CD4-positive, alpha-beta T cell treated with Interleukin-10 for 1 hour (primary cell): ENCODE results near the gene SLC38A8.

ENCODE experiments used
- DNase-seq: peaks from one replicate; pipeline ENCODE4 v3.0.0-alpha.2; 2020

The SLC38A8 gene

DNA sequence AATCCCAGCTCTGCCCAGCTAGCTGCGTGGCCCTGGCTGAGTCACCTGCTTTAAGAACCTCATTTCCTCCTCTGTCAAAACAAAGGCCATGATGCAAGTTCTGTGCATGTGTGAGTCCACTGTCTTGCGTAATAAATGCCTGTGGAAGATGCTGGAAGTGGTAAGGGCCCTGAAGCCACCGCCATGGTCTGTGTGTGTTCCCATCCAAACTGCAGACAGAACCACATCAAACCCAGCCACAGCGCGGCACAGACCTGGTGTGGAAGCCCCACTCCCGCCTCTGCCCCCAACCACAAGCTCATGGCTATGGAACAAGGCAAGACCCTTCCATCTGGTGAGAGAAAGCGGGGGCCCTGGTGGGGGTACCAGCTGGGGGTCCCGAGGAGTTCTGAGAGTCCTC lies 48.5 kb downstream of the SLC38A8 start:
- no peak for DNase-seq

DNA sequence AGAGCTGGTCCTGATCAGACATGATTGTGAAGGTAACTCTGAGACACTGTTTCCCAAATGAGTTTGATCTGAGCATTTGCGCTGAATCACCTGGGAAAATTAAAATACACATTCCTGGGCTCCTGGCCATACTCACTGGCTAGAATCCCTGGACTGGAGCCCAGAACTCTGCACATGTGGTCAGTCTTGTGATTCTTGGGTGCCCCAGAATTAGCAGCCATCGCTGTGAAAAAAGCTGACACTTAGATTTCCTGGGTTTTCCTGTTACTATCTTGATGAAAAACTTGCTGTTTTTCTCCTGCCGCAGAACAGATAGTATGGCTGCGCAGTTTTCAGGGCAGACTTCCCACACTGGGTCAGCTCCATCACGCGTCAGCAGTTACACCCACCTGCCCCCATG lies 50.0 kb downstream of the SLC38A8 start:
- DNase-seq = no peak

DNA sequence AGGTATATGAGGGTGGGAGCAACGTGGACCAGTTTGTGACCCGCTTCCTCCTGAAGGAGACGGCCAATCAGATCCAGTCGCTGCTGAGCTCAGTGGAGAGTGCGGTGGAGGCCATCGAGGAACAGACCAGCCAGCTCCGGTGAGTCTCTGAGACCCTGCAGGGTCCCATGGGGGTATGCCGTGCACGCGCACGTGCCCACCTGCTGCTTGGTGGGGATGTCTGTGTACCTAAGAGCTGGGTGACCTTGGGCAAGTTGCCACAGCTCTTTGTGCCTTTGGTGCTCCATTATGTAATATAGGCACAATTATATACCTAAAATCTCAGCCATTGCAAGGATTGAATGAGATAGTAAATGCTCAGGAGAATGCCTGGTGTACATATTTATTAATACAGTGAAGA lies 52.1 kb downstream of the SLC38A8 start:
- no peak for DNase-seq

DNA sequence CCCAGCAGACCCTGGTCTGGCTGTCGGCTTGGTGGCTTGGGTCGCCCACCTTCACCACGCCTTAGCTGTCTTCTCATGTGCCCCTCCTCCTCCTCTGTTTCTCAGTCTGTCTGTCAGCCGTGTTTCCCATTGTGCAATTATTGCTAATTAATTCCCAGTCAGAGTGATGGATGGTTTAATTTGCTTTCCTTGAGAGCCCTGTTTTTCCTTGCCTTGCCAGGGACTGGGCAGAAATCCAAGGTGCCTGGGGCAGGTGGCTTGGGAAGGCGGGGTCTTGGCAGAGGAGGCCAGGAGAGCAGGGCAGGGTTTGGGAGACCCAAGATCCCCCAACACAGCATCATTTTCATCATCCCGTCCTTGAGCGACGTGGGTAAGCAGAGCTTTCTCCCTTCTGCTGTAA lies 53.3 kb downstream of the SLC38A8 start:
- no peak for DNase-seq

DNA sequence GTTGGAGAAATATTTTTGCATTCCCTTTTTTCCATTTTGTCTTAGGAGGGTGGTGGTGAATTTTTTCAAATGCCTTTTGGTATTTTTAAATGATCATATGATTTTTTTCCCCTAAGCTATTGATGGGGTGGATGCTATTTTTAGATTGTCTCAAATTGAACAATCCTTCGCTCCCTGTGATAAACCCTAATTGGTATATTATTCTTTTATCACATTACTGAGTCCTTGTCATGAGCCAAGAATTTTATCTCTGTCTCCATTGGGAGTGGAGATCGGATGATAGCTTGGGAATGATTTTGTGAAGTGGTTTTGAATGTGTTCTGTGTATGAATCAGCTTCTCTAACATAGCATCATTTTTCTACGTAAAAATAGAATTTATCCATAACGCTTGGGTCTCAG lies 59.1 kb downstream of the SLC38A8 start:
- no peak for DNase-seq

DNA sequence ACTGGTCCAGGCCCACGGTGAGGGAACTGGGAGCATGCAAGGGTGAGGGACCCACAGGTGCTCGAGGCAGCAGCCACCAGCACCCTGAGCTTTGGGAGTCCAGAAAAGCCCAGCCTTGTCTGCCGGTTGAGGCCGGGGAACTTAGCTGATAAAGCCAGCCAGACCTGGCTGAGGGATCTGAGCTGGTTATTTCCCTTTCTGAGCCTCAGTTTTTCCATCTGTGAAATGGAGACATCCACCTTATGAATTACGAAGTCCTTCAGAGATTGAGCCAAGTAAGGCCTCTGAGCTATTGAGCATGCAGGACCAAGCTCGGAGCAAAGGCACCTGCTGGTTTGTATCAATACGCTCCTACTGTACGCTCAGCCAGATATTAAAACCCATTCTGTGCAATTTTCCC lies 60.8 kb downstream of the SLC38A8 start:
- no peak for DNase-seq

DNA sequence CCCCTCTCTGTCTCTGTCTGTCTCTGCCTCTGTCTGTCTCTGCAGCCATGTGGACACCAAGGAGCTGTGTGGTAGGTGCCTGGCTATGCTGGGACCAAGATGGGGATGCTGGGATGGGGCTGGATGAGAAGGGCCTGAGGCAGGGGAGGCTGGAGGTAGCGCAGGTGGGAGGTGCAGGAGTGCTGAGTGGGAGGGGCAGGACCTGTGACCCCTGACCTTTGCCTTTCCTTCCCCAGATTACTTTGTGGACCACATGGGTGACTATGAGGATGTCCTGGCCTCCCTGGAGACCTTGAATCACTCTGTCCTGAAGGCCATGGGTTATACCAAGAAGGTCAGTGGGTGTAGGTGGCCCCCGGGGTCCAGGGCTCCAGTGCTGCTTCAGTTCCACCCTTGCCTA lies 61.8 kb downstream of the SLC38A8 start:
- DNase-seq = no peak

DNA sequence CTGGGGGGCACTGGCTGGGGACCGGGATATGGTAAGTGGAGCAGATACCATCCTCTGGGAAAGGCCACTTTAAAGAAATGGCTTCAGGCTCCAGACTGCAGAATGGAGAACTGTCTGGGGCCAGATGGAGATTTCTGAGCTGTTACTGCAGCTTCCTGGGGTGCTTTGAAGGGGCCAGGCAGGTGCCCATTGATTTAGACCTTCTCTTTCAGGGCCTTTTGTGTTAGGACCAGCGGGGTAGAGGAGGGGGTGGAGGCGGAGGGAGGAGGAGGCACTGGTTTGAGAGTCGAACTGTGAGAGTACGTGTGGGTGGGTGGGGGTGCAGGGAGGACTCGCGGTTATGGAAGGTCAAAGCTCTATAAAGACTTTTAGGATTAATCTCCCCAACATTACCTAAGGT lies 63.2 kb downstream of the SLC38A8 start:
- DNase-seq = no peak

DNA sequence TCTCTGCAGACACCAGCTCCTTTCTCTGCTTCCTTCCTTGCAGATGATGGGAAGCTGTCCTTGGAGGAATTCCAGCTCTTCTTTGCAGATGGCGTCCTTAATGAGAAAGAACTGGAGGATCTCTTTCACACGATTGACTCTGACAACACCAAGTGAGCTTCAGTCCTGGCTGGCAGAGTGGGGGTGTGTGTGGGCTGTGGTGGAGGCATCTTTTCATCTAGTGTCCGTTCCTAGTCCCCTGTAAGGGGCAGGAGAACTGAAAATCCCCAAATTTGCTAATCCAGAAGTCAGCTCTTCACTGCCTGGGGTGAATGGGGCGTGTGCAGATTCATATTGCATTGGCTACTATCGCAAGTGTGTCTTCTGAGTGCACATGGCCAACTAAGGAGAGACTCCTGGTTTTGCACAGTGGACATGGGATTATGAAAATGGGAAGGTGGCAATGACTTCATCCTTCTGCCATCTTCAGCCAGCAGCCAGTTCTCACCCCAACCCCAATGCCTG lies 64.1 kb downstream of the SLC38A8 start:
- DNase-seq = no peak

DNA sequence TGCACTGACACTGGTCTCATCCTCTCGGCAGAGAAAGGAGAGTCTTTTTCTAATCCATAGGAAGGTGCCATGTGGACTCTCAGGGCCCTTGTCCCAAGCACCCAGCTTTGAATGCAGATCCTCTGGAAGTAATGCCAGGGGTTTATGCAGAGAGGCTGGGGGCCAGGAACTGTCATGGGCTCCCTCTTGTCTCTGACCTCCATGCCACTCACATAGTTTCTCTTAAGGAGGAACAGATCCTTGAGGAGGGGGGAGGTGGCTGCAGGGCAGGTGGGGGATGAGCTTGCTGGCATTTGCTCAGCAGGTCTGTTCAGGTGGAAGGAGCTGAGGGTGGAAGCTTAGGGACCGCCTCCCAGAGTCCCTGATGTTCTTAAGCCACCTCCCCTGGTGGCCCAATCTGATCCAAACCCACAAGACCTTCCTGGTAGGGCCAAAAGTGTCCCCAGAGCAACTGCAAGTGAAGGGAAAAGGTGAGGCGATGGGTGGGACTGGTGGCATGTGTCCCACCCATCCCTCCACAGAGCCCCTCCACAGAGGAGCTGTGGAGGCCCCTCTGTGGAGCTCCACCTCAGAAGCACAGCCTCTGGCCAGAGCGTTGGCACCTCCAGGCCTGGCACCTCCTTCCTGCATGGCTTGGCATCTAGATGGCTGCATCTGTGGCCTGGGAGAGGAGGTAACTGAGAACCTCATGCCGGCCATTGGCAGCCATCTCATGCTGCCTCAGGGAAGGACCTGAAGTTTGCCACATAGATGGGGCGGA lies 65.4 kb downstream of the SLC38A8 start:
- DNase-seq = no peak

DNA sequence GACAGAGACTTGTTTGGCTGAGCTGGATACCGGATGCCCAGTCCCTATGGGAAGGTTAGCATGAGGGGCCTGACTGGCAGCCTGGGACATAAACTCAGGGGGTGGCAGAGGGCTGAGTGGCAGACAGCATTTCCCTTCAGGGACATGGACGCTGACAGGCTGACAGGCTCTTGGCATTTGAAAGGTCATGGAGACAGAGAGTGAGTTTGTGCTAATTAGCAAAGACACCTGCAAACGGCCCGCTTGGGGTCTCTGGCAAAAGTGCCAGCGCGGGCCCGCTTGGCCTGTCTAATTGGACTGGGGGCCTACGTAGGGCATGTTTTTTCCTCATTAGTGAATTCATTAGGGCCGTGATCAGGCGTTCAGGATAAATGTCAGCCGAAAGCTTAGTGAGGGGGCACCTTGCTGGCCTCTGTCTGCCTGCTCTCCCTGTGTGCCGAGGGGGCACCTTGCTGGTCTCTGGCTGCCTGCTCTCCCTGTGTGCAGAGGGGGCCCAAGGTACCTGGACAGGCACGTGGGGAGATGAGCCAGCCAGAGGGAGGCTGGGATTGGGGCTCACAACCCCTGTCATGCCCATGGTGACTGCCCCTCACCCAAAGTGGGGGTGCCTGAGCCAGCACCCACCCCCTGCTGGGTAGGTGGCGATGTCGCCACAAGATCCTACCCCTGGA lies 66.9 kb downstream of the SLC38A8 start:
- DNase-seq = no peak

DNA sequence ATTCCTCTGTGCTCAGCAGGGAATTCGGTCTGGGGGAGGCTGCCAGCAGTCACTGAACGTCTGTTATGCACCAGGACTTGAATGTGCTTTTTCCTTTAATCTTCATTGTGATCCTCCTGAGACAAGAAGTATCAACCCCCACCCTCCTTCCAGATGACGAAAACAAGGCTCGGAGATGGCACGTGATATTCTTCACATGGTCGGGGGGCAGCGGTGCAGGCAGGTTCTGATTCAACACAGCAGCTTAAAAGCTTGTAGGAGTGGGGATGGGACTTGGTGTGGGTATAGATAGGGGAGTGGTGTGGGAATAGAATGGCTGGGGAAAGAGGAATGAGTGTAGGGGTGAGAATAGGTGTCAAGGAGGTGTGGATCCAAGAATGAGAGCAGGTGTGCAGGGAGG lies 68.1 kb downstream of the SLC38A8 start:
- no peak for DNase-seq

DNA sequence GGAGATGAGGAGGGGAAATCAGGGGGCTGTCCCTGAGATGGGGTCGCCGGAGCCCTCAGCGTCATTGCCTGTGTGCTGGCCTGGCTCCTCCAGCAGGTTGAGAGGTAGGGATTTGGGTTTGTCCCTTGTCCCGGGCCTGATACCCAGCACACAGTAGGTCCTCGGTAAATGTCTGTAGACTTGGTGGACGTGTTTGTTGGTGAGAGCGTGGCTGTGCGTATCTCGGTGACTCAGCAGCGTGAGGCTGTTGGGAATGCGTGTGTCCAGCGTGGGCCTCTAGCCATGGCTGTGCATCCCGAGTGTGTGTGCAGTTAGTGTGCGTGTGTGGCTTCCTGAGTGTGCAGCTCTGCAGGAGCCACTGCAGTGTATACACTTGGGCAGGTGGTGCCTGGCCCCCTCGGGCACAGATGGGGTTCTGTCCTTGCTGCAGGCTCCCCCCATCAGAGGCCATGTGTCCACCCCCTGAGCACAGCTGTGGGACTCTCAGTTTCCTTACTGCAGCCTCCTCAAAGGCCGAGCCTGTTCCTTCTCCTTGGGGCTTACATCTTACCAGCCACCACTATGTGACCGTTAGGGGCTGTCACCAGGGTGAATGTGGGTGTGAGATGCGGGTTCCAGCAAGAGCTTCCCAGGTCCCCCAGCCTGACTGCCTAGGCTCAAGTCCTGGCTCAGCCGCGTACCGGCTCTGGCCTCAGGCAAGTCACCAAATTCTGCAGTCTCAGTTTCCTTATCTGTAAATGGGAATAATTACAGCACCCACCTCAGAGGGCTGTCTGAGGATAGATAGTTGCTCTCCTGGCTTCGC lies 68.8 kb downstream of the SLC38A8 start:
- no peak for DNase-seq

DNA sequence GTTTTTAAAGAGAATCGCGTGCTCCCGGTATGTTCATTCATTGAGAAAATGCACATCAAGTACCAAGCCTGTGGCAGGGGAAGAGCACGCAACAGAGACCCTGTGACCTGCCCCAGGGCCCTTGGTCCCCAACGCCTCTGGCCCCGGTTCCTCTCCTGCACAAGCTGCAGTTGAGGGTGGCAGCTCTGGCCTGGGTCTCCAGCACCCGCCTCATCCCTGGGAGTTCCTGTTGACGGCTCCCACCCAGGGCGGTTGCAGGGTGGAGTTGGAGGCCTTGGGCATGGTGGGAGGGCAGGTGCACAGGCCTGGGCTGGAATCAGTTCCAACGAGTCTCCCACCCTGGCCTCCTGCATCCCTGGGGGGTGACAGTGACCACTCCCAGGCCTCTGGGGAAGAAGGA lies 69.5 kb downstream of the SLC38A8 start:
- DNase-seq = no peak

DNA sequence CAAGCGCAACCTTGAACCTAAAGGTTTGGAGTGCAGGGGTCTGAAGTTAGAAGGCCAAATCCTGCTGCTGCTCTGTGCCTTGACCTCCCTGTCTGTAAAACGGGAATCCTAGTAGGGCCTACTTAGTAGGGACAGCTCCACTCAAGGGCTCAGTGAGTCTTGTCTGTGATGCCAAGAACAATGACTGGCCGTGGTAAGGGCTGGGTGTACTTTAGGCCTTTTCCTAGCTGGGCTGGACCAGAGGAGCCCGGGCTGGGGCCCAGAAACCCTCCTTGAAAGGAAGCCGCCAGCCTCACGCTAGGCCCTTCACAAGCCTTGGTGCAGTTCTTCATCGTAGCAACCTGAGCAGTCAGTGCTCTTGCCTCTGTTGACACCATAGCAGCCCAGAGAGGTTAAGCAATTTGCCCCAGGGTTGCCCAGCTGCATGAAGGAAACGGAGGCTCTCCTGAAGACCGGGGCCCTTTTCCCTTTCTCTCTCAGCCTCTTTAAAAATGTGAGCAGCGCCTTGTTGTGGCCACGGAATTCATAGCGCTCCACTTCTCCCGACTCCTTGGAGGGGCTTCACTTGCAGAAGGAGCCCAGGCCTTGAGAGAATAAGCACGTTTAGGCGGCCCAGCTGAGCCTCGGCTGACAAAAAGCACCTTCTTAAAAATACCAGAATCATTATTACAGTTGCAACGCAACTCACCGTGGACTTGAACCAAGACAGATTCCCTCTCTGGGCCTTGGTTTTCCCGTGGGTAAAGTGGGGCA lies 70.2 kb downstream of the SLC38A8 start:
- no peak for DNase-seq

DNA sequence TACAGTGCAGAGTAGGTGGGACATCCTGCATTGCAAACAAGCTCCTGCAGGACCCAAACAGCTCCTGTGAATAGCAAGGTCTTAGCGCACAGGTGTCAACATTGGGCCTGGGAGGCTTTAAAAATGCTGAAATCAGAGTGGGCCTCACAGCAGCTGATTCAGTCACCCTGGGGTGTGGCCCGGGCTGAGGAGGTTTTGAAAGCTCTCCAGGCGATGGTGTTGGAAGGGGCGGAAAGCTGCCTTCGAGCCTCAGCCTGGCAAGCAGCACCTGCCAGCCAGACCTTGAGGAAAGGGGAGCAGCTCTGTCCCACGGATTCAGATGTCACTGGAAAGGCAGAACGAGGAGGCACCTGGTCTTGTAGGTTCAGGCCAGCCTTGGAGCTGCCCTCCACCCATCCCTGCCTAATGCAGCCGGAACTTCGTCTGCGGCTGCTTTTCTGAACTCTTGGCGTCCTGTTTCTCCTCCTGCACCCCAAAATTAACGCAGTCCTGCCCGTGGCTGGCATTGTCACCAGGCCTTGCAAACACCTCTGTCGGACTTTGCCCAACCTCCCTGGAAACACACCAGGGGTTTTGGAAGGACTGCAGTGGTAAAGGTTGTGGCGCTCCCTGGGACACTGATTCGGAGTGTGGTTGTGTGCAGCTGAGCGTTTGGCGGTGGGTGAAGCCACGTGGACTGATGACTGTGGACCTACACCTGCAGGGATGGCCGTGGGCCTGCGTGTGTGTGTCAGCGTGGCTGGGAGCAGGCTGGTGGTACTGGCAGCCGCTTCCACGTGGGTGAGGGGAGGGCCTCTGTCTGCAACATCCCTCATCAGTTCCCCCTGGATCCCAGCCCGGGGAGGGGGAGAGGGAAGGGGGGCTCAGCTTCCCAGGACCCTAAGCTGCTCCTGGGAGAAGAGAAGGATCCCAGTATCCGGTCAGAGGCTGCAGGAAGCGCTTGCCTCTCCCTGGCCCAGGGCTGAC lies 71.1 kb downstream of the SLC38A8 start:
- DNase-seq = no peak

DNA sequence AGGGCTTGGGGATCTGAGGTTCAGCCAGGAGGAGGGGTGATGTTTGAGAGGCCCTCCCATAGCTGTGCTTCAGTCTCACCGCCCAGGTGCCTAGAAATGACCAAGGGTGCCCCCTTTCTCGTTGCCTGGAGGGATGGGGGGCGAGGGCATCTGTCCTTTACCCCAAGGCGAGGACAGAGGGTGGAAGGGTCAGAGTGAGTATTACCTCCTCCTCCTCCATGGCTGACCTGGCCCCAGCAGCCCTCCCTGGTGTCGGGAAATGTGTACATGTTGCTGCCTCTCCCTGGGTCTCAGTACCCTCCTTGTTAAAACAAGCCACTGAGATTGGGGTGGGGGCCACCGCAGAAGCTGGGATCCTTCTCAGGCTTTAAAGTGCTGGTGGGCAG lies 72.2 kb downstream of the SLC38A8 start:
- no peak for DNase-seq

DNA sequence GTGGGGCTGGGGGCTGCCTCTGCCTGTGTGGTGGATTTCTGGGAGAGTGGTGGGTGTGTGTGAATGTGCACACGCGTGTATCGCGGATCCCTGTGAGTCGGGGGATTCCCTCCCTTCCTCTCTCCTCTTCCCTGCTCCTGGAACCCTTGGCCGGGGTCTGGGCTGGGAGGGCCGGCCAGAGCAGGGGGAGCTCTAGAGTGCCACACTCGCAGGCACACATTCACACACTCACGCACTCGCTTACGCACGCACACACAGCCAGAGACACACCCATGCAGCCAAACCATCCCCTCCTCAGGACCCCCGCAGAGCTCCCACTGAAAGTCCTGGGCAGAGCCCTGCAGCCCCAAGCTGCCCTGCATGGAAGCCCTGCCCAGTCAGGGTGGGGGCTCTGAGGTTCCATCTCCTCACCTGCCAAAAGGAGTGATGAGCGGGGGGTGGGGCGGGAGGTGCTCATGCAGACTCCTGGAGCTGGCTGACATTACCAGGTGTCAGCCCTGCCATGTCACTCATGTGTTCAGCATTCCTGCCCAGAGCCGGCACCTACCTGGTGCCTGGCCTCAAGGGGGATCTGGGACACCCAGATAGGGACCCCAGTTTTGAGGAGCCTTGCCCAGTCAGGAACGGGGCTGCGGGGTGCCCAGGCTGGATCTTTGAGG lies 72.7 kb downstream of the SLC38A8 start:
- no peak for DNase-seq

DNA sequence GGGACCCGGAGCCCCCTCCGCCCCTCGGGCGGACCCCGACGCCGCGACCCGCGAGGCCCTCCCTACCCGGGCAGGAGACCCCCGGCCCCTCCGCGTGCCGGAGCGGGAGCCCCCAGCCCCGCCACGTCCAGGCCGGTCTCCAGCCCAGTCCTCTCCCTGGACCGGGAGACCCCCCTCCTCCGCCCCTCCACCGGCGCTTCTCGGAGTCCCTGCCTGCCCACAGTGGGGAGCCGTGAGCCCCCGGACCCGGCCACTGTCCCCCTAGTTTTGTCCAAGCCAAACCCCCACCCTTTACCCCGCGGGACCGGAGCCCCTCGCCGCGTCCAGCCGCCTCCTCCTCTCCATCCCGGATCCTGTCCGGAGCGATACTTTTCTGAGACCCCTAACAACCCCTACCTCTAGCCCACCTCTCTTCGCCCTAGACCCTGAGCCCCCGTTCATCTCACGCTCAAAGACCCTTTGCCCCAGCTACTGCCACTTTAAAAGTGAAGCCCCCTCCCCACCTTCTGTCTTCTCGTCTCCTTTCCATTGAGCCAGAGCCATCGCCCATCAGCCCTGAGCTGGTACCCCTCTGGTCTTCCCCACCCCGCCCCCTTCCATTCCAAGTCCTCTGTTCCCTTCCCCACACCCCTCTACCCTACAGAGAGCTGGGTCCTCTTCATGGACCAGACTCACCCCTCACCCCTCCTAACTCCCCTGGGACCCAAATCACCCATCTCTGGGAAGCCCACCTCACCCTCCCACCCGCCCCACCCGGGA lies 73.5 kb downstream of the SLC38A8 start:
- no peak for DNase-seq

DNA sequence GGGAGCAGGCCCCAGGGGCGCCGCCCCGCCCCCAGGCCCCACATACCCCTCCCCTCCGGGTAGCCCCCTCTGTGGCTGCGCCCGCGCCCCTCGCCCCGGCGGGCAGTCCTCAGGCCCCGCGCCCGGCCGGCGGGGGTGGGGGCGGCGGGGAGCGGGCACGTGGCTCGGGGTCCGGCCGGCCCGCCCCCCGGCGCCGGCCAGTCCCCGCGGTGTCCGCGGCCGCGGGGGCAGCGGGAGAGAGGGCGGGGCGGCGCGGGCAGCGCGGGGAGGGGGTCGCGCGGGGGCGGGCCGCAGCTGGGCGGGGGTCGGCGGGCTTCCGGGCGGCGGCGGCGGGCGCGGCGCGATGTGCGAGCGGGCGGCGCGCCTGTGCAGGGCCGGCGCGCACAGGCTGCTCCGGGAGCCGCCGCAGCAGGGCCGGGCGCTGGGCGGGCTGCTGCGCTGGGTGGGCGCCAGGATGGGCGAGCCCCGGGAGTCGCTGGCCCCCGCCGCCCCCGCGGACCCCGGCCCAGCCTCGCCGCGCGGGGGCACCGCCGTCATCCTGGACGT lies 74.2 kb downstream of the SLC38A8 start:
- no peak for DNase-seq
